HepG2 (cell line): ENCODE measurements around the gene U2AF1L4. TPM values are rescaled to one million over a fixed set of nuclear protein-coding genes. Genes with fewer than 3 reads are reported as not detected.

Experiments
- ASH2L ChIP-seq: fragments of 300-600, 200-600 bp; sonication (generic); IDR thresholded peaks from 2 replicates; pipeline ENCODE4 v1.7.0; 2017; ENCODE audit warnings: low read depth, mild to moderate bottlenecking, moderate library complexity, mixed read lengths, low read length; ENCODE audit not compliant: insufficient read length
- ATM ChIP-seq: fragments of 450-650 bp; IDR thresholded peaks from 2 replicates; pipeline ENCODE4 v1.7.1; 2017; ENCODE audit warnings: mild to moderate bottlenecking, borderline replicate concordance
- BRD4 ChIP-seq: sonication (generic); formaldehyde crosslinking; IDR thresholded peaks from 2 replicates; pipeline ENCODE4 v1.4.0; 2020; ENCODE audit warnings: missing genetic modification reagents
- CREBL2 ChIP-seq: sonication (generic); formaldehyde crosslinking; IDR thresholded peaks from 2 replicates; pipeline ENCODE4 v1.8.1; 2023; ENCODE audit warnings: missing genetic modification reagents, mild to moderate bottlenecking, borderline replicate concordance
- CSRNP1 ChIP-seq: sonication (generic); formaldehyde crosslinking; IDR thresholded peaks from 2 replicates; pipeline ENCODE4 v1.8.1; 2023; ENCODE audit warnings: mild to moderate bottlenecking, missing genetic modification reagents
- FOXO1 ChIP-seq: sonication (generic); formaldehyde crosslinking; IDR thresholded peaks from 2 replicates; pipeline ENCODE4 v1.4.0; 2020; ENCODE audit warnings: missing genetic modification reagents
- KAT8 ChIP-seq: IDR thresholded peaks from 2 replicates; pipeline ENCODE4 v1.6.1; 2016; ENCODE audit warnings: missing genetic modification reagents, missing compliant biosample characterization
- PHF21A ChIP-seq: sonication (generic); formaldehyde crosslinking; IDR thresholded peaks from 2 replicates; pipeline ENCODE4 v1.5.0; 2020; ENCODE audit warnings: mild to moderate bottlenecking, missing genetic modification reagents
- RBFOX2 ChIP-seq: fragments of 200-400 bp; formaldehyde crosslinking; IDR thresholded peaks from 2 replicates; pipeline ENCODE4 v1.6.1; 2017; ENCODE audit warnings: low read depth, mild to moderate bottlenecking, low read length
- RFX1 ChIP-seq: fragments of 450-650 bp; IDR thresholded peaks from 2 replicates; pipeline ENCODE4 v1.6.1; 2017
- RFXAP ChIP-seq: sonication (generic); formaldehyde crosslinking; IDR thresholded peaks from 2 replicates; pipeline ENCODE4 v1.4.0; 2020; ENCODE audit warnings: missing genetic modification reagents, borderline replicate concordance
- SMAD3 ChIP-seq: sonication (generic); formaldehyde crosslinking; IDR thresholded peaks from 2 replicates; pipeline ENCODE4 v1.4.0; 2020; ENCODE audit warnings: missing genetic modification reagents
- SMAD9 ChIP-seq: sonication (generic); formaldehyde crosslinking; IDR thresholded peaks from 2 replicates; pipeline ENCODE4 v1.5.1; 2020; ENCODE audit warnings: mild to moderate bottlenecking, missing genetic modification reagents
- TBL1XR1 ChIP-seq: fragments of 150-350 bp; IDR thresholded peaks from 2 replicates; pipeline ENCODE4 v1.6.1; 2014; ENCODE audit warnings: borderline replicate concordance, low read length; ENCODE audit not compliant: partially characterized antibody
- TOE1 ChIP-seq: sonication (generic); formaldehyde crosslinking; IDR thresholded peaks from 2 replicates; pipeline ENCODE4 v1.4.0; 2020; ENCODE audit warnings: mild to moderate bottlenecking, missing genetic modification reagents
- WIZ ChIP-seq: sonication (generic); formaldehyde crosslinking; IDR thresholded peaks from 2 replicates; pipeline ENCODE4 v1.5.1; 2020; ENCODE audit warnings: mild to moderate bottlenecking, missing genetic modification reagents
- XRCC5 ChIP-seq: fragments of 200-400 bp; formaldehyde crosslinking; optimal IDR thresholded peaks from 2 replicates; pipeline ENCODE3; 2017; ENCODE audit warnings: mild to moderate bottlenecking, low read length
- ZFP90 ChIP-seq: sonication (generic); formaldehyde crosslinking; IDR thresholded peaks from 2 replicates; pipeline ENCODE4 v1.8.0; 2022; ENCODE audit warnings: missing genetic modification reagents, mild to moderate bottlenecking, inconsistent platforms, borderline replicate concordance
- ZNF263 ChIP-seq: sonication (generic); formaldehyde crosslinking; IDR thresholded peaks from 2 replicates; pipeline ENCODE4 v1.4.0; 2020; ENCODE audit warnings: missing genetic modification reagents
- ZNF383 ChIP-seq: sonication (generic); formaldehyde crosslinking; IDR thresholded peaks from 2 replicates; pipeline ENCODE4 v1.4.0; 2020; ENCODE audit warnings: missing genetic modification reagents, mild to moderate bottlenecking, borderline replicate concordance
- ZNF558 ChIP-seq: sonication (generic); formaldehyde crosslinking; IDR thresholded peaks from 2 replicates; pipeline ENCODE4 v1.9.0; 2022; ENCODE audit warnings: mild to moderate bottlenecking, missing genetic modification reagents, borderline replicate concordance
- ZNF615 ChIP-seq: sonication (generic); formaldehyde crosslinking; IDR thresholded peaks from 2 replicates; pipeline ENCODE4 v1.5.0; 2020; ENCODE audit warnings: mild to moderate bottlenecking, missing genetic modification reagents, borderline replicate concordance
- ZNF670 ChIP-seq: sonication (generic); formaldehyde crosslinking; IDR thresholded peaks from 2 replicates; pipeline ENCODE4 v1.8.0; 2022; ENCODE audit warnings: mild to moderate bottlenecking, missing genetic modification reagents, borderline replicate concordance
- ZNF788 ChIP-seq: sonication (generic); formaldehyde crosslinking; IDR thresholded peaks from 2 replicates; pipeline ENCODE4 v1.5.0; 2020; ENCODE audit warnings: mild to moderate bottlenecking, missing genetic modification reagents, borderline replicate concordance
- ZSCAN12 ChIP-seq: sonication (generic); formaldehyde crosslinking; IDR thresholded peaks from 2 replicates; pipeline ENCODE4 v1.9.0; 2021; ENCODE audit warnings: mild to moderate bottlenecking, missing genetic modification reagents
- polyA plus RNA-seq, 8 experiments: library from polyadenylated mRNA; depleted of rRNA in 3 of 8; stranded (reverse) in 7 of 8; unstranded in 1 of 8; fragments of >200 nt; fragmentation: Illumina TruSeq in 4 of 8; extraction: Trizol in 4 of 8; gene quantifications; 2 replicates each; pipeline versions ENCODE4 v1.2.1 to v1.2.3, GENCODE V29; 2011 to 2016; ENCODE audit warnings: low read depth in 4 of 8, missing spikeins in 1 of 8, mixed read lengths in 1 of 8; ENCODE audit not compliant: insufficient read depth in 1 of 8
- total RNA-seq, 5 experiments: library from RNA; depleted of rRNA; stranded (reverse); fragments of >200 nt; fragmentation: Illumina TruSeq; extraction: Trizol; gene quantifications; 2 replicates each; pipeline ENCODE4 v1.2.3, GENCODE V29; 2016; ENCODE audit warnings: low read depth in 1 of 5
- TF ChIP-seq, protein P1 (sequence below): IDR thresholded peaks from 2 replicates; pipeline ENCODE4 v1.6.1; 2012; ENCODE audit warnings: inconsistent platforms
- TF ChIP-seq, protein P2 (sequence below): sonication (generic); formaldehyde crosslinking; IDR thresholded peaks from 2 replicates; pipeline ENCODE4 v1.4.0; 2020; ENCODE audit warnings: missing genetic modification reagents

U2AF1L4 gene
- total and polyA plus RNA-seq, 2 of the 13 experiments (the other 11 are each of a cell fraction or from before 2014, with no cell fraction given), result 7.9 to 15.4 TPM

DNA sequence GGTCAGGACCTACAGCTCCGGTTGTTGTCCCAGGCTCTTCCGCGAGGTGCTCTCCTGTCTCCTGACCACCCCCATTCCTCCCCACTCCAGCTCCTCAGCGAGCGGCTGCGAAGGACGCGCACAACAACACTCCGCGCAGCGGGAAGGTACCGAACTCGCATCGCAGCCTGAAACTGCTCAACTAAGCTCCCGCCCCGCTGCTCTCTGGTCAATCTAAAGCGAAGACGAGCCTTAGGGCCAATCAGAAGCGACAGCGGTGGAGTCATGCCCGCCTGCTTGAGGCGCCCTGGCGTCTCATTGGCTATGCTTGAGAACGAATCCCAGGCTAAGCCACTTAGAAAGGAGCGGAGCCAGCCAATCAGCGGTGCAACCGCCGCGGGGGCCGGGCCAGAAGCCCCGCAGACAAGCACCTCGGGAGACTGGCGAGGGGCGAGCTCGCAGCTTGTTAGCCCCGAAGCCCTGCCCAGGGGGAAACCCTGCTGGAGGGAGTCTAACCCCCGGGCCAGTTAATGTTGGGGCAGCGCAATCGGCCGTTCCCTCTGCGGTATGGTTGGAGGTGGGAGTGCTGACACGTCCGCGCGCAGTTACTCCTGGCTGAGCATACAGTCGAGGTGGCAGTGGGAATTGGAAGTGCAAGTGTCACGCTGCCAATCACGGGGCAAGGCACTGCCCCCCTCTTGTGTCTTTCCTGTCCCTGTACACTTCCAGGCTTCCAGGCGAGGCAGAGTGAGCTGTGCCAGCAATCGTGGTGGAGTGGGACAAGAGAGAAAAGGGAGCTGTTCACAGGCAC is 42.8 kb downstream of the U2AF1L4 start (continued):
- TF ChIP-seq CREBL2 (CRISPR knock-in tag), result no peak
- TF ChIP-seq, protein P1, sequence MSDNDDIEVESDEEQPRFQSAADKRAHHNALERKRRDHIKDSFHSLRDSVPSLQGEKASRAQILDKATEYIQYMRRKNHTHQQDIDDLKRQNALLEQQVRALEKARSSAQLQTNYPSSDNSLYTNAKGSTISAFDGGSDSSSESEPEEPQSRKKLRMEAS, result peak; percentile 70
- 0 out of 2 replicates have a peak, but pooled peaks have one; percentile 64 for TF ChIP-seq ZNF558 (CRISPR knock-in tag)
- TF ChIP-seq FOXO1 (CRISPR knock-in tag), result 0 out of 2 replicates have a peak, but pooled peaks have one; percentile 14
- no peak for TF ChIP-seq ATM
- TF ChIP-seq RBFOX2, result peak; percentile 60; the same call in 1 of the 2 replicates
- TF ChIP-seq TBL1XR1, result no peak
- TF ChIP-seq TOE1, result no peak
- no peak for TF ChIP-seq ZSCAN12 (CRISPR knock-in tag)
- TF ChIP-seq ZNF788 (CRISPR knock-in tag), result peak; percentile 26; the same call in 1 of the 2 replicates
- TF ChIP-seq ZFP90, result 0 out of 2 replicates have a peak, but pooled peaks have one; percentile 65
- TF ChIP-seq KAT8 (CRISPR knock-in tag), result peak; percentile 64; the same call in 1 of the 2 replicates
- TF ChIP-seq PHF21A (CRISPR knock-in tag), result peak; percentile 80; the same call in 1 of the 2 replicates
- no peak for TF ChIP-seq WIZ (CRISPR knock-in tag)
- TF ChIP-seq BRD4 (CRISPR knock-in tag), result 0 out of 2 replicates have a peak, but pooled peaks have one; percentile 66
- TF ChIP-seq ZNF670 (CRISPR knock-in tag), result no peak
- peak; percentile 55; the same call in 1 of the 2 replicates for TF ChIP-seq SMAD3
- no peak for TF ChIP-seq ASH2L
- TF ChIP-seq RFXAP (CRISPR knock-in tag), result peak; percentile 63; the same call in 1 of the 2 replicates
- TF ChIP-seq, protein P2, sequence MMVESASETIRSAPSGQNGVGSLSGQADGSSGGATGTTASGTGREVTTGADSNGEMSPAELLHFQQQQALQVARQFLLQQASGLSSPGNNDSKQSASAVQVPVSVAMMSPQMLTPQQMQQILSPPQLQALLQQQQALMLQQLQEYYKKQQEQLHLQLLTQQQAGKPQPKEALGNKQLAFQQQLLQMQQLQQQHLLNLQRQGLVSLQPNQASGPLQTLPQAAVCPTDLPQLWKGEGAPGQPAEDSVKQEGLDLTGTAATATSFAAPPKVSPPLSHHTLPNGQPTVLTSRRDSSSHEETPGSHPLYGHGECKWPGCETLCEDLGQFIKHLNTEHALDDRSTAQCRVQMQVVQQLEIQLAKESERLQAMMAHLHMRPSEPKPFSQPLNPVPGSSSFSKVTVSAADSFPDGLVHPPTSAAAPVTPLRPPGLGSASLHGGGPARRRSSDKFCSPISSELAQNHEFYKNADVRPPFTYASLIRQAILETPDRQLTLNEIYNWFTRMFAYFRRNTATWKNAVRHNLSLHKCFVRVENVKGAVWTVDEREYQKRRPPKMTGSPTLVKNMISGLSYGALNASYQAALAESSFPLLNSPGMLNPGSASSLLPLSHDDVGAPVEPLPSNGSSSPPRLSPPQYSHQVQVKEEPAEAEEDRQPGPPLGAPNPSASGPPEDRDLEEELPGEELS (CRISPR knock-in tag), result 0 out of 2 replicates have a peak, but pooled peaks have one; percentile 28
- TF ChIP-seq ZNF263 (CRISPR knock-in tag), result peak; percentile 68
- TF ChIP-seq ZNF615, result no peak
- TF ChIP-seq CSRNP1 (CRISPR knock-in tag), result peak; percentile 65; the same call in 1 of the 2 replicates
- no peak for TF ChIP-seq SMAD9
- TF ChIP-seq ZNF383 (CRISPR knock-in tag), result no peak
- TF ChIP-seq XRCC5, result no peak
- no peak for TF ChIP-seq RFX1
